LNCaP clone FGC (cell line): ENCODE data around the gene MT1H.
A peak's percentile ranks its signal among the peaks of the same experiment; 100 is the strongest.
"Not testable (repeated sequence)": the region's sequence is repeated elsewhere in the genome, so short reads cannot be mapped to it uniquely, and the experiment has no call there.

Source experiments
- DNase-seq: peaks from one replicate; pipeline ENCODE4 v3.0.0-alpha.2; 2011; ENCODE audit warnings: low read depth
- H3K4me3 ChIP-seq: 2 replicates; pipeline ENCODE4 v1.5.1; 2011; ENCODE audit warnings: mild to moderate bottlenecking, low read depth, low read length, control low read depth
- TF ChIP-seq, protein P1 (sequence below): IDR thresholded peaks from 2 replicates; pipeline ENCODE4 v1.5.1; 2012; ENCODE audit warnings: mild to moderate bottlenecking; ENCODE audit not compliant: control insufficient read depth, insufficient read depth; ENCODE audit errors: extremely low read depth

MT1H gene

DNA sequence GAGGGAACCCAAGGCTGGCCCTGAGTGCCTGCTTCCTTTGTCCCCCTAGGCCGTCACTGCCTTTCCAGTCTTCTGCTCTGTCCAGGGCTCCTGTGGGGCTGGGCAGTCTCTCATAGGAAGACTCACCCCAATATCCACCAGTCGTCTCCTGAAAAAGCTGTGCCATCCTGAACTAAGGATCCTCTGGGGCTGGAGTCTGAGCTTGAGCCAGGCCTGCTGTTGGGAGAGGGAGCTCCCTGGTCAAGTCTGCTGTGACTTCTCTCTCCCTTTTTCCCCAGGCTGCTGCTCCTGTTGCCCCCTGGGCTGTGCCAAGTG is 963 bp downstream of the MT1H start:
- TF ChIP-seq, protein P1, sequence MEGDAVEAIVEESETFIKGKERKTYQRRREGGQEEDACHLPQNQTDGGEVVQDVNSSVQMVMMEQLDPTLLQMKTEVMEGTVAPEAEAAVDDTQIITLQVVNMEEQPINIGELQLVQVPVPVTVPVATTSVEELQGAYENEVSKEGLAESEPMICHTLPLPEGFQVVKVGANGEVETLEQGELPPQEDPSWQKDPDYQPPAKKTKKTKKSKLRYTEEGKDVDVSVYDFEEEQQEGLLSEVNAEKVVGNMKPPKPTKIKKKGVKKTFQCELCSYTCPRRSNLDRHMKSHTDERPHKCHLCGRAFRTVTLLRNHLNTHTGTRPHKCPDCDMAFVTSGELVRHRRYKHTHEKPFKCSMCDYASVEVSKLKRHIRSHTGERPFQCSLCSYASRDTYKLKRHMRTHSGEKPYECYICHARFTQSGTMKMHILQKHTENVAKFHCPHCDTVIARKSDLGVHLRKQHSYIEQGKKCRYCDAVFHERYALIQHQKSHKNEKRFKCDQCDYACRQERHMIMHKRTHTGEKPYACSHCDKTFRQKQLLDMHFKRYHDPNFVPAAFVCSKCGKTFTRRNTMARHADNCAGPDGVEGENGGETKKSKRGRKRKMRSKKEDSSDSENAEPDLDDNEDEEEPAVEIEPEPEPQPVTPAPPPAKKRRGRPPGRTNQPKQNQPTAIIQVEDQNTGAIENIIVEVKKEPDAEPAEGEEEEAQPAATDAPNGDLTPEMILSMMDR, result no peak
- DNase-seq, result no peak
- no peak overlapping the region for H3K4me3 ChIP-seq

DNA sequence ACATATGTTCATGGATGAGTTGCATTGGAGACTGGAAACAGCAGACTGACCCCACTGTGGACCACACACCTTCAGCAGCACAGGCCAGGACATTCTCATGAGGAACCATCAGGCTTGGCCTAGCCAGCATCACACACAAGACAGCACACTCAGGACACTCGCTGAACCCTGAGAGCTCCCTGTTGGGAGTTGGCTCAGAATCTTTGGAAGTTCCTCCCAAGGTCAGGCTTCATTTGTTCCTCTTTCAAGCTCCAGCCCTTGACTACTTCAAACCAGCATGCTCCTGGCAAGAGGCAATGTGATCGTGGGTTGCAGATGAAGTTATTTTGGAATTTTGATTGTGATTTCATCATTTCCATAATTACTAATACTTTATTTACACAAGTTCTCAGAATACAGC is 2.1 kb downstream of the MT1H start:
- not testable (repeated sequence) for DNase-seq, H3K4me3 ChIP-seq

DNA sequence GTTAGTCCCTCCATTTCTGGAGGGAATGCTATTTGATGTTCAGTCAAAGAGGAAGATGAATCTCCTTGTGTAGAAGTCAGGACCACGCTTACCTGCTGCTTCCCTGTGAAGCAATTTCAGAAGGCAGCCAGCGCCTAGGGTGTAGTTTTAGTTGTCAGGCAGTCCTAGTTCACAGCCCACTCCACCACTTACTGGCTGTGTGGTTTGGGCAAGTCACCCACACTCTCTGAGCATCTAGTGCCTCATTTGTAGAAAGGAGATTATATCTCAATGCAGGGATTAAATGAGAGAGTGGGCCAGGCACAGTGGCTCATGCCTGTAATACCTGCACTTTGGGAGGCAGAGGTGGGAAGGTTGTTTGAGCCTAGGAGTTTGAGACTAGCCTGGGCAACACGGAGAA is 2.6 kb downstream of the MT1H start:
- DNase-seq, result not testable (repeated sequence)

DNA sequence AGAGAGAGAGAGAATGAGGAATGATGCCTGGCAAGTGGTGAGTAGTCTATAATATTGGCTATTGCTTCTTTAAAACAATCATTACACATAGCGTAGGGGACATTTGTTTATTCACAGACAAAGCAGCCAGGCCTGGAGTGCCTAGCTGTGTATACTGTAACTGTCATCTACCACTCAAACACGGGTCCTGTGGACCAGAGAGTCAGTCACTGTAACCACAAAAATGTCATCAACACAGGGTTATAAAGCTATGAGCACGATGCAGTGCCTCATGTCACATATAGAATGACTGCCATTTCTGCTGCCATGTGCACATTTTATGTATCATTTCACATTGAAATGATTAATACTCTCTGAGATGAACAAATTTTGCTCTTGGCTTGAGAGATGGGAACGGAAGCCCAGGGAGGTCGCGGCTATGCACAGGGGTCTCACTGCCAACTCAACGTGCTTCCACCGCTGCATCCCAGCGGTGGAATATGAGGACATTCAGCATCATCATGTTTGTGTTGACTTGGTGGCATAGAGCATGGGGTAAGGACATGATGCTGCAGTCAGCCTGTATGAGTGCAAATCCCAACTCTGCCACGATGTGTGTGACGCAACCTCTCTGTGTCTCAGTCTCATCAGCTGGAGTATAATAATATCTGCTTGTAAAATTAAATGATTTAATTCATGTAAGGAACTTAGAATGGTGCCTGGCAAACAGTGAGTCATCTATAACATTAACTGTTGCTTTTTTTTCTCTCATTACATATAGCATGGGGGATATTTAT is 3.3 kb downstream of the MT1H start:
- TF ChIP-seq, protein P1, result no peak
- H3K4me3 ChIP-seq, result no peak overlapping the region
- DNase-seq, result no peak

More for the DNA sequence above, 2.6 kb downstream of the MT1H start:
- H3K4me3 ChIP-seq, result not testable (repeated sequence)

DNA sequence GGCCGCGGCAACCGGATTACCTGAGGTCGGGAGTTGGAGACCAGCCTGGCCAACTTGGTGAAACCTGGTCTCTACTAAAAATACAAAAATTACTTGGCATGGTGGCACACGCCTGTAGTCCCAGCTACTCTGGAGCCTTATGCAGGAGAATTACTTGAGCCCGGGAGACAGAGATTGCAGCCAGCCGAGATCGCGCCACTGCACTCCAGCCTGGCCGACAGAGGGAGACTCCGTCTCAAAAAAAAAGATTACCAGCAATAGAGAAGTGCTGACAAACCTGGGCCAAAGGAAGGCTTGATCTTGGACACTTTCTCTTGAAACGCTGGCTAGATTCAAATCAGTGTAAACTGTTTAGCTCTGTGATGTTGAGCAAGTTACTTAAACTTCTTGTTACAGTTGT is 4.3 kb downstream of the MT1H start:
- H3K4me3 ChIP-seq, result no peak overlapping the region
- DNase-seq, result peak; percentile 19

DNA sequence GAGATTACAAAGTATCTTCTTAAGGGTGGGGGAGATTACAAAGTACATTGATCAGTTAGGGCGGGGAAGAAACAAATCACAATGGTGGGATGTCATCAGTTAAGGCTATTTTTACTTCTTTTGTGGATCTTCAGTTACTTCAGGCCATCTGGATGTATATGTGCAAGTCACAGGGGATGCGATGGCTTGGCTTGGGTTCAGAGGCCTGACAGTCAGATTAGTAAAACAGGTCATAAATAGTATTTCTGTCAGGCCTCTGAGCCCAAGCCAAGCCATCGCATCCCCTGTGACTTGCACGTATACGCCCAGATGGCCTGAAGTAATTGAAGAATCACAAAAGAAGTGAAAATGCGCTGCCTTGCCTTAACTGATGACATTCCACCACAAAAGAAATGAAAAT is 5.0 kb downstream of the MT1H start:
- H3K4me3 ChIP-seq, DNase-seq: not testable (repeated sequence)

More for the DNA sequence above, 4.3 kb downstream of the MT1H start:
- TF ChIP-seq, protein P1, result peak; percentile 71

DNA sequence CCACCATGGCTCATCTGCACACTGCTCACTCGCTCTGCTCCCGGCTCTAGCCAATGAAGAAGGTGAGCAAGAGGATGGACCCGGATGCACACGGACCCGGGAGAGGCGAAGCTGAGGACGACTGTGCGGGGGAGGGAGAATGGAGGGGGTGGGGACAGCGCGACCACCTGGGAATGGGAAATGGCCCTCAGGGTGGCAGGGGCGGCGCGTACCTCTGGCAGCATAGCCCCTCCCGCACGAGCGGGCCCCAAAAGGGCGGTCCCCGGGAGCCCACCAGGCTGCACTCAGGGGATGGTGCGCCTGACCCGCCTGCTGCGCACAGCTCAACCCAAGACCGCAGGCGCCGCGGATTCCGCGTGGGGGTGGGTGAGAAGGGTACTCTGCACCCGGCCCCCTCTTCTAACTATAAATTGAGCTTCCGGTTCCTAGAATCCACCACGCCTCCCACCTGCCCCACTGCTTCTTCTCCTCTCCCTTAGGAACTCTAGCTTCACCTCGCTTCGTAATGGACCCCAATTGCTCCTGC is 6.1 kb downstream of the MT1H start:
- no peak for DNase-seq
- TF ChIP-seq, protein P1, result no peak
- no peak overlapping the region for H3K4me3 ChIP-seq

DNA sequence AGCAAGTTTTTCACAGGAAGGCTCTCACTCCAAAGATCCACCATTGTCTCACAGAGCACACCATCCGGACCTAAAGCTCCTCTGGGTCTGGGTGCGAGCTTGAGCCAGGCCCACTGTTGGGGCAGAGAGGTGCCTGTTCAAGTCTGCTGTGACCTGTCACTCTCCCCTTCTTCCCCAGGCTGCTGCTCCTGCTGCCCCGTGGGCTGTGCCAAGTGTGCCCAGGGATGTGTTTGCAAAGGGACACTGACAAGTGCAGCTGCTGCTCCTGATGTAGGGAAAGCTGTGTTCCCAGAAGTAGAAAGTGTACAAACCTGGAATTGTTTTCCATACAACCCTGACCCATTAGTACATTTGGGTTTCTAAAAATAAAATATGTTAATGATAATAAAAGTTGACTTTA is 7.9 kb downstream of the MT1H start:
- no peak overlapping the region for H3K4me3 ChIP-seq
- no peak for DNase-seq
- TF ChIP-seq, protein P1, result no peak
